Activated CD4-positive, alpha-beta T cell treated with anti-CD3 and anti-CD28 coated beads, Interleukin-10, Interleukin-2, amounts not matched to agents 100 ng/mL and 50 ng/mL, durations not matched to agents 16 hours and 8 hours (primary cell): ENCODE measurements around the gene ALKBH3.

Experiments
- DNase-seq: peaks from one replicate; pipeline ENCODE4 v3.0.0-alpha.2; 2020

ALKBH3 gene

GRCh38 chr11:43968719-43969118 is 88.1 kb downstream of the ALKBH3 start:
- DNase-seq, result no peak

GRCh38 chr11:43969543-43969942 is 88.9 kb downstream of the ALKBH3 start:
- DNase-seq, result no peak
